Mesothelial cell of epicardium (in vitro differentiated cells): ENCODE measurements around the gene RUNX2. TPM values are rescaled to one million over a fixed set of nuclear protein-coding genes. Genes with fewer than 3 reads are reported as not detected.

ENCODE experiments used
- DNase-seq, 2 experiments: peaks; one replicate each; pipeline ENCODE4 v3.0.0; 2021; ENCODE audit warnings: low spot score in 2 of 2; ENCODE audit not compliant: unreplicated experiment in 2 of 2
- H3K27ac Mint-ChIP-seq: 2 replicates; pipeline ENCODE4 v1.8.0; 2021; ENCODE audit warnings: mixed read lengths
- H3K27me3 Mint-ChIP-seq: 2 replicates; pipeline ENCODE4 v1.8.0; 2021; ENCODE audit warnings: low read depth, mixed read lengths
- H3K36me3 Mint-ChIP-seq: 2 replicates; pipeline ENCODE4 v1.8.0; 2021; ENCODE audit warnings: mixed read lengths
- H3K4me1 Mint-ChIP-seq: 2 replicates; pipeline ENCODE4 v1.8.0; 2021; ENCODE audit warnings: mixed read lengths
- H3K4me3 Mint-ChIP-seq: 2 replicates; pipeline ENCODE4 v1.8.0; 2021; ENCODE audit warnings: mild to moderate bottlenecking, moderate library complexity, mixed read lengths
- H3K9me3 Mint-ChIP-seq: 2 replicates; pipeline ENCODE4 v1.8.0; 2021; ENCODE audit warnings: mixed read lengths
- total RNA-seq: library from RNA; stranded (reverse); gene quantifications from 3 replicates; pipeline ENCODE4 v1.2.1, GENCODE V29; 2021
- TF ChIP-seq, protein P1 (sequence below): fragments of 200-600 bp; sonication (generic); IDR thresholded peaks from one replicate; pipeline ENCODE4 v1.5.0; 2021; ENCODE audit warnings: antibody characterized with exemption; ENCODE audit not compliant: unreplicated experiment

RUNX2 gene
- total RNA-seq, 1 donor from 2014 or later = 4.4 TPM

- no peak overlapping the region for H3K4me3 Mint-ChIP-seq
- peaks cover 27% of the 10 kb centered on the region for H3K4me1 Mint-ChIP-seq
- H3K27ac Mint-ChIP-seq = peak overlapping the region; percentile 58
- TF ChIP-seq, protein P1, sequence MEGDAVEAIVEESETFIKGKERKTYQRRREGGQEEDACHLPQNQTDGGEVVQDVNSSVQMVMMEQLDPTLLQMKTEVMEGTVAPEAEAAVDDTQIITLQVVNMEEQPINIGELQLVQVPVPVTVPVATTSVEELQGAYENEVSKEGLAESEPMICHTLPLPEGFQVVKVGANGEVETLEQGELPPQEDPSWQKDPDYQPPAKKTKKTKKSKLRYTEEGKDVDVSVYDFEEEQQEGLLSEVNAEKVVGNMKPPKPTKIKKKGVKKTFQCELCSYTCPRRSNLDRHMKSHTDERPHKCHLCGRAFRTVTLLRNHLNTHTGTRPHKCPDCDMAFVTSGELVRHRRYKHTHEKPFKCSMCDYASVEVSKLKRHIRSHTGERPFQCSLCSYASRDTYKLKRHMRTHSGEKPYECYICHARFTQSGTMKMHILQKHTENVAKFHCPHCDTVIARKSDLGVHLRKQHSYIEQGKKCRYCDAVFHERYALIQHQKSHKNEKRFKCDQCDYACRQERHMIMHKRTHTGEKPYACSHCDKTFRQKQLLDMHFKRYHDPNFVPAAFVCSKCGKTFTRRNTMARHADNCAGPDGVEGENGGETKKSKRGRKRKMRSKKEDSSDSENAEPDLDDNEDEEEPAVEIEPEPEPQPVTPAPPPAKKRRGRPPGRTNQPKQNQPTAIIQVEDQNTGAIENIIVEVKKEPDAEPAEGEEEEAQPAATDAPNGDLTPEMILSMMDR = no peak
- H3K36me3 Mint-ChIP-seq = no peaks in the 10 kb centered on the region
- peaks cover 5% of the 10 kb centered on the region for H3K27me3 Mint-ChIP-seq
- H3K9me3 Mint-ChIP-seq = peaks cover 3% of the 10 kb centered on the region
- no peak for DNase-seq
Observed at GRCh38 chr6:45504947-45505346, 176.8 kb downstream of the RUNX2 start.

GRCh38 chr6:45505470-45505869 is 177.3 kb downstream of the RUNX2 start:
- Mint-ChIP-seq H3K27me3 (peaks cover 3% of the 10 kb centered on the region), H3K27ac (no peak overlapping the region), H3K9me3 (peaks cover 3% of the 10 kb centered on the region), H3K4me1 (peaks cover 27% of the 10 kb centered on the region), H3K4me3 (no peak overlapping the region), H3K36me3 (no peaks in the 10 kb centered on the region)
- no peak for DNase-seq
- TF ChIP-seq, protein P1 = no peak

- H3K36me3 Mint-ChIP-seq = no peaks in the 10 kb centered on the region
- no peak for DNase-seq
- TF ChIP-seq, protein P1 = no peak
- H3K27ac Mint-ChIP-seq = no peak overlapping the region
- H3K4me1 Mint-ChIP-seq = peaks cover 33% of the 10 kb centered on the region
- H3K27me3 Mint-ChIP-seq = no peaks in the 10 kb centered on the region
- H3K9me3 Mint-ChIP-seq = no peaks in the 10 kb centered on the region
- H3K4me3 Mint-ChIP-seq = no peak overlapping the region
Observed at GRCh38 chr6:45507186-45507585, 179.1 kb downstream of the RUNX2 start.

- H3K36me3 Mint-ChIP-seq = no peaks in the 10 kb centered on the region
- peaks cover 42% of the 10 kb centered on the region for H3K4me1 Mint-ChIP-seq
- H3K9me3 Mint-ChIP-seq = no peaks in the 10 kb centered on the region
- no peak overlapping the region for H3K4me3 Mint-ChIP-seq
- H3K27ac Mint-ChIP-seq = no peak overlapping the region
- DNase-seq = no peak
- peaks cover 2% of the 10 kb centered on the region for H3K27me3 Mint-ChIP-seq
- TF ChIP-seq, protein P1 = no peak
Observed at GRCh38 chr6:45509426-45509825, 181.3 kb downstream of the RUNX2 start.

DNA sequence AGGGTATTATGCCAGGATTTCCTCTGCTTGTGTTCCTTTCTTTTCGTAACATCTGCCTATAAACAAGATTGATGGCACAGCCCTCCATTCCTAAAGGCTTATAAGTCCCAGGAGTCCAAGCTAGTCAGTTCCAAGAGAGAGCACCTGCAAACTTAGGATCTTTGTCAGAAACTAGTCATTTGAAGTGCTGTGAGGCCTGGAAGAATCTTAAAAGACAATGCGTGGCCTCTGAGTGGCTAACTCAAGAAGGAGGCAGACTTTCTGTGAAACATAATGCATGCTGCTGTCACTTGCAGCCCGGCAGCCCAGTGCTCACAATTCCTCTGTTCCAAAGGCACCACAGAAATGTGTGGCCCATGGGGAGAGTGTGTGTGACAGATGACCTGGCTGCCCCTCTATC is 184.6 kb downstream of the RUNX2 start:
- Mint-ChIP-seq H3K4me1 (peaks cover 17% of the 10 kb centered on the region), H3K27me3 (peaks cover 2% of the 10 kb centered on the region), H3K9me3 (no peaks in the 10 kb centered on the region), H3K36me3 (no peaks in the 10 kb centered on the region), H3K4me3 (no peak overlapping the region), H3K27ac (no peak overlapping the region)
- no peak for DNase-seq
- TF ChIP-seq, protein P1 = no peak

- no peak overlapping the region for H3K27ac Mint-ChIP-seq
- no peaks in the 10 kb centered on the region for H3K9me3 Mint-ChIP-seq
- peaks cover 2% of the 10 kb centered on the region for H3K27me3 Mint-ChIP-seq
- no peak for DNase-seq
- peaks cover 21% of the 10 kb centered on the region for H3K4me1 Mint-ChIP-seq
- H3K36me3 Mint-ChIP-seq = no peaks in the 10 kb centered on the region
- TF ChIP-seq, protein P1 = no peak
- H3K4me3 Mint-ChIP-seq = no peak overlapping the region
Observed at GRCh38 chr6:45513213-45513618, 185.1 kb downstream of the RUNX2 start.
